Measurements from ENCODE around the gene GABBR2. TPM values are rescaled to one million over a fixed set of nuclear protein-coding genes. Genes with fewer than 3 reads are reported as not detected.

Gene GABBR2
- polyA plus RNA-seq, 1 of the 3 experiments (the other 2 are of a cell fraction) = not detected

GRCh38 chr9:98312365-98312764 is 396.4 kb downstream of the GABBR2 start:
- Histone ChIP-seq H3F3A (replicated peaks; ENCODE audit: insufficient read depth) (no peaks in the 10 kb centered on the region), H3K9ac (no peak overlapping the region), H3K4me3 (ENCODE audit: low read depth in 2 of 2, low read length in 1 of 2) (no peak overlapping the region), H3K79me2 (ENCODE audit: insufficient read depth) (no peaks in the 10 kb centered on the region), H3K4me2 (no peak overlapping the region), H3K36me3 (replicated peaks in 1 of 2; ENCODE audit: control insufficient read depth in 1 of 2, insufficient read depth in 2 of 2, low read length in 1 of 2) (no peaks in the 10 kb centered on the region), H4K20me1 (ENCODE audit: insufficient read depth) (no peaks in the 10 kb centered on the region), H3K9me2 (no peaks in the 10 kb centered on the region), H3K27me3 (ENCODE audit: insufficient read depth) (no peaks in the 10 kb centered on the region; the same call in 1 of the 2 replicates), H3K4me1 (ENCODE audit: control insufficient read depth in 1 of 2, insufficient read depth in 2 of 2, low read depth in 1 of 2, low read length in 1 of 2) (peaks cover 2 to 7% of the 10 kb centered on the region in 2 experiments; a peak in 2 of 4 replicates), H3K9me3 (no peaks in the 10 kb centered on the region), H3K27ac (ENCODE audit: low read depth in 2 of 2, low read length in 1 of 2) (no peak overlapping the region), H2AFZ (ENCODE audit: low read depth) (no peak overlapping the region)
- POLR2A ChIA-PET = no interaction called here
- CTCF ChIA-PET = interaction anchor here (1.0 to 8.2 kb wide), 2 partner anchors 398 to 462 kb away, joined by 3 to 198 read pairs; no protein-coding TSS in a partner anchor
- WGBS (ENCODE audit: low lambda C conversion rate) = 85% methylated on average over 3 of the region's 3 CpGs
- DNase-seq = no peak
- TF ChIP-seq CHD2 (IDR thresholded peaks at IDR 0.05; ENCODE audit: low read length, partially characterized antibody) = no peak
- TF ChIP-seq MXI1 (IDR thresholded peaks at IDR 0.05; ENCODE audit: low read depth, low read length) = no peak

- Histone ChIP-seq H3K79me2 (ENCODE audit: insufficient read depth) (no peaks in the 10 kb centered on the region), H3K27me3 (ENCODE audit: insufficient read depth) (no peaks in the 10 kb centered on the region; the same call in 1 of the 2 replicates), H3K4me2 (no peak overlapping the region), H3K9me2 (no peaks in the 10 kb centered on the region), H3K4me1 (ENCODE audit: control insufficient read depth in 1 of 2, insufficient read depth in 2 of 2, low read depth in 1 of 2, low read length in 1 of 2) (peaks cover 0 to 2% of the 10 kb centered on the region in 2 experiments; a peak in 1 of 4 replicates), H3K36me3 (replicated peaks in 1 of 2; ENCODE audit: control insufficient read depth in 1 of 2, insufficient read depth in 2 of 2, low read length in 1 of 2) (no peaks in the 10 kb centered on the region), H3F3A (replicated peaks; ENCODE audit: insufficient read depth) (no peaks in the 10 kb centered on the region), H3K27ac (ENCODE audit: low read depth in 2 of 2, low read length in 1 of 2) (no peak overlapping the region), H4K20me1 (ENCODE audit: insufficient read depth) (no peaks in the 10 kb centered on the region), H2AFZ (ENCODE audit: low read depth) (no peak overlapping the region), H3K9me3 (no peaks in the 10 kb centered on the region), H3K4me3 (ENCODE audit: low read depth in 2 of 2, low read length in 1 of 2) (no peak overlapping the region), H3K9ac (no peak overlapping the region)
- no peak for TF ChIP-seq NRF1 (IDR thresholded peaks at IDR 0.05; ENCODE audit: low read depth, low read length)
- ChIA-PET CTCF (no interaction called here), POLR2A (no interaction called here)
- no peak for DNase-seq
Observed at GRCh38 chr9:98311541-98311940, 397.2 kb downstream of the GABBR2 start.

- Histone ChIP-seq H3K4me1 (ENCODE audit: control insufficient read depth in 1 of 2, insufficient read depth in 2 of 2, low read depth in 1 of 2, low read length in 1 of 2) (peaks cover 0 to 8% of the 10 kb centered on the region in 2 experiments; a peak in 1 of 4 replicates), H3K36me3 (replicated peaks in 1 of 2; ENCODE audit: control insufficient read depth in 1 of 2, insufficient read depth in 2 of 2, low read length in 1 of 2) (no peaks in the 10 kb centered on the region), H3K4me2 (no peak overlapping the region), H3K79me2 (ENCODE audit: insufficient read depth) (no peaks in the 10 kb centered on the region), H4K20me1 (ENCODE audit: insufficient read depth) (no peaks in the 10 kb centered on the region), H2AFZ (ENCODE audit: low read depth) (no peak overlapping the region), H3F3A (replicated peaks; ENCODE audit: insufficient read depth) (no peaks in the 10 kb centered on the region), H3K27me3 (ENCODE audit: insufficient read depth) (no peaks in the 10 kb centered on the region; the same call in 1 of the 2 replicates), H3K9ac (no peak overlapping the region), H3K9me3 (no peaks in the 10 kb centered on the region), H3K9me2 (no peaks in the 10 kb centered on the region), H3K4me3 (ENCODE audit: low read depth in 2 of 2, low read length in 1 of 2) (no peak overlapping the region), H3K27ac (ENCODE audit: low read depth in 2 of 2, low read length in 1 of 2) (no peak overlapping the region)
- ChIA-PET CTCF (interaction anchor here (1.0 to 2.3 kb wide), 2 partner anchors 464 to 466 kb away, joined by 3 to 11 read pairs; no protein-coding TSS in a partner anchor), POLR2A (no interaction called here)
- DNase-seq = no peak
- WGBS (ENCODE audit: low lambda C conversion rate) = 76% methylated on average over 5 of the region's 6 CpGs
- TF ChIP-seq JUND (IDR thresholded peaks at IDR 0.05) (no peak), NFIC (IDR thresholded peaks at IDR 0.05; ENCODE audit: borderline replicate concordance) (no peak), USF1 (IDR thresholded peaks at IDR 0.05; ENCODE audit: borderline replicate concordance, low read depth) (no peak), FOXM1 (IDR thresholded peaks at IDR 0.05; ENCODE audit: low read depth) (no peak), MXI1 (IDR thresholded peaks at IDR 0.05; ENCODE audit: low read depth, low read length) (no peak), MEF2A (IDR thresholded peaks at IDR 0.05; ENCODE audit: borderline replicate concordance, low read depth) (no peak), IRF3 (IDR thresholded peaks at IDR 0.05; ENCODE audit: low read depth, low read length) (no peak), EZH2phosphoT487 (IDR thresholded peaks at IDR 0.05; ENCODE audit: borderline replicate concordance, low read depth) (no peak)
Observed at GRCh38 chr9:98310752-98311392, 397.9 kb downstream of the GABBR2 start.
